SK-MEL-5 (cell line): ENCODE results near the gene HRCT1. TPM values are rescaled to one million over a fixed set of nuclear protein-coding genes. Genes with fewer than 3 reads are reported as not detected.
"Not testable (repeated sequence)": the region's sequence is repeated elsewhere in the genome, so short reads cannot be mapped to it uniquely, and the experiment has no call there.

ENCODE experiments used
- DNase-seq: peaks from one replicate; pipeline ENCODE4 v3.0.0-alpha.2; 2016; ENCODE audit warnings: low read depth, low spot score
- in situ Hi-C: cut with HindIII; loops from 2 replicates; pipeline ENCODE4 v1.10.0; 2016; ENCODE audit warnings: low sequenced_read_pairs, high pct_unique_total_duplicates, low pct_unique_long_range_greater_than_20kb
- total RNA-seq: library from RNA; depleted of rRNA; stranded (reverse); fragments of >200 nt; shearing (Covaris generic); gene quantifications from 2 replicates; pipeline ENCODE4 v1.2.3, GENCODE V29; 2014

Gene HRCT1
- total RNA-seq, 1 experiment from 2014 or later = not detected

DNA sequence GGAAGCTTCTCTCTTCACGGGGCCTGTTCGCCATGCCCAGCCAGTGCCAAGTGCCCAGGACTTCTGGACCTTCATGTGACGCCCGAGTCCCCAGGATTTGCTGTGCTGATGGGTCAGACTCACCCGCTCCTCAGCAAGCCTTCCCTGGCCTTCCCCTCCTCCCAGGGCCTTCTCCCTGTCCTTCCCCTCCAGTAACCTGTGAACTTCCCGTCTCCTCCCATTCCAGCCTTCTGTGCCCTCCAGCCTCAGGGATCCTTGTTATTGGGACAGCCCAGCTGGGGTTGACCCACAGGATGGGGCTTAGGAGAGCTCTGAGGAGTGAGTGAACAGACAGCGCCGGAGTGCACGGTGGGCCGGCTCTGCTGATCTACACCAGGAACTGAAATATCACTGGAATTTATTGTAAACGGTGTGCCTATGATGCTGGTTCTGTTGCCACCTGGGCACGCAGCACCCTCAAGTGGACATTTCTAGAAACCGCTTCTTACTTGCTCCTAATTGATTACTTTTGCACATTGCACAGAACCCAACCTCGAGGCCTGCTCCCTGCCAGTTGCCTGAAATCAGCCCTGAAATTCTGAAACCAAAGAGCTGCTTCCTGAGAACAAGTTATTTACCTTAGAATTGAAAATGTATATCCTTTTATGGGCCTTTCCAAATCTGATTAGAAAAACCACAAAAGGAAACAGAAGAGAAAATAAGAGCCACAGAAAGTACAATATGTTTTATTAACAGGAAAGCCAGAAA, 4.8 kb downstream of the HRCT1 start:
- in situ Hi-C loops = no loop called here
- DNase-seq = peak; percentile 57

DNA sequence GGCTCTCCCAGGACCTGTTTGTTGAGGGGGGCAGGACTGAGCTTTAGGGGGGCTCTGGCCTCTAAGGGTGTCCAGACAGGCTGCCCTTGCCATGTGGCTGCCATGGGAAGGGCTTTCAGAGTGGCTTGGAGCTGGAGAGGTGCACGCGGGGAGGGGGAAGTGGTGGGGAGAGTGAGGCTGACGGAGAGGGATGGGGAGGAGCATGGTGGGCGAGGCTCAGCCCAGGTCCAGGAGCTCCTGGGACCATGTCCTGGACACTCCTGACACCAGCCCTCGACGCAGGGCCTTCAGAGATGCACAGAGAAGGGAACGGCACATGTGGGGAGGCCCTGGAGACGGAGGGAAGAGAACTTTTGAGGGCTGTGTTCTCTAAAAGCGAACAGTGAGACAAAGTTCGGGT, 5.7 kb downstream of the HRCT1 start:
- in situ Hi-C loops = no loop called here
- no peak for DNase-seq

DNA sequence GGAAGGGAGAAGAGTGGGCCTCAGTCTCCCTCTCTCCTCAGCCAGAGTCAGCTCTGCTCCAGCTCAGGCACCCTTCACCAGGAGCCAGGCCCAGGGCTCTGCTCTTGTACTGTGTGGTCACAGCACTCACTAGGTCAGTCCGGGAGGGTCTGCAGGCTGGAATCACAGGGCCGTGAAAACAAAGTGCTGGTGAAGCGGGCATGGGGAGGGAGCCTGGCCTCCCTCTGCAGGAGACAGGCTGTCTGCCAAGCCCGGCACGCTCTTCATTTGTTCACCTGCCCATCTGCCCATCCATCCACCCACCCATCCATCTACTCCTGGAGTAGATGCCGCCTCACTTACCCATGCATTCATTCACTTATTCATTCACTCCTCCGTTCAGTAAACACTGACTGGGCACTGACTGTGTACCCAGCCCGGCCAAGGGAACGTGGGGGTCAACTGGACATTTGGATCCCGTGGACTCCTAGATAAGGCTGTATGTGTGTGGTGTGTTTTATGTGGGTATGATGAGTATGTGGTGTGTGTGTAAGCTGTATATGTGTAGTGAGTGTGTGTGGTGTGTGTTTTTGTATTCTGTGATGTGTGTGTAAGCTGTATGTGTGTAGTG, 6.9 kb downstream of the HRCT1 start:
- in situ Hi-C loops = no loop called here
- DNase-seq = no peak

DNA sequence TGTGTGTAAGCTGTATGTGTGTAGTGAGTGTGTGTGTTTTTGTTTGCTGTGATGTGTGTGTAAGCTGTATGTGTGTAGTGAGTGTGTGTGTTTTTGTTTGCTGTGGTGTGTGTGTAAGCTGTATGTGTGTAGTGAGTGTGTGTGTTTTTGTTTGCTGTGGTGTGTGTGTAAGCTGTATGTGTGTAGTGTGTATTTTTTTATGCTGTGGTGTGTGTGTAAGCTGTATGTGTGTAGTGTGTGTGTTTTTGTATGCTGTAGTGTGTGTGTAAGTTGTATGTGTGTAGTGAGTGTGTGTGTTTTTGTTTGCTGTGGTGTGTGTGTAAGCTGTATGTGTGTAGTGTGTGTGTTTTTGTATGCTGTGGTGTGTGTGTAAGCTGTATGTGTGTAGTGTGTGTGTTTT, 7.4 kb downstream of the HRCT1 start:
- DNase-seq, in situ Hi-C loops: not testable (repeated sequence)

DNA sequence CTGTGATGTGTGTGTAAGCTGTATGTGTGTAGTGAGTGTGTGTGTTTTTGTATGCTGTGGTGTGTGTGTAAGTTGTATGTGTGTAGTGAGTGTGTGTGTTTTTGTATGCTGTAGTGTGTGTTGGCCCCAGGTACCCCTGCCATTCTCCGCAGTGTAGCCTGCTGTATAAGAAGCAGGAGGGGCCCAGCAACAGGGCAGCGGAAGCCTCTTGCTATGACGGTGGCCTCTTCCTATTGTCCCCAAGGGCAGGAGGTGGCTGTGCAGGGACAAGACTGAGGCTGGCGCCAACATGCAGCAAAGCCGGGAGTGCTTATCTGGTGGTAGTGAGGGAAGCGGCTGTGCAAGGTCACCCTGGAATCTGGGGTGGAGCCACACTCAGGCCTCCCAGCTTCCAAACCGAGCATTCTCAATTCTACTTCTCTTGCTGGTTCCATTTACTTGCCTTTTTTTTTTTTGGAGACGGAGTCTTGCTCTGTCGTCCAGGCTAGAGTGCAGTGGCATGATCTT, 8.4 kb downstream of the HRCT1 start:
- in situ Hi-C loops = no loop called here
- DNase-seq = peak; percentile 2

DNA sequence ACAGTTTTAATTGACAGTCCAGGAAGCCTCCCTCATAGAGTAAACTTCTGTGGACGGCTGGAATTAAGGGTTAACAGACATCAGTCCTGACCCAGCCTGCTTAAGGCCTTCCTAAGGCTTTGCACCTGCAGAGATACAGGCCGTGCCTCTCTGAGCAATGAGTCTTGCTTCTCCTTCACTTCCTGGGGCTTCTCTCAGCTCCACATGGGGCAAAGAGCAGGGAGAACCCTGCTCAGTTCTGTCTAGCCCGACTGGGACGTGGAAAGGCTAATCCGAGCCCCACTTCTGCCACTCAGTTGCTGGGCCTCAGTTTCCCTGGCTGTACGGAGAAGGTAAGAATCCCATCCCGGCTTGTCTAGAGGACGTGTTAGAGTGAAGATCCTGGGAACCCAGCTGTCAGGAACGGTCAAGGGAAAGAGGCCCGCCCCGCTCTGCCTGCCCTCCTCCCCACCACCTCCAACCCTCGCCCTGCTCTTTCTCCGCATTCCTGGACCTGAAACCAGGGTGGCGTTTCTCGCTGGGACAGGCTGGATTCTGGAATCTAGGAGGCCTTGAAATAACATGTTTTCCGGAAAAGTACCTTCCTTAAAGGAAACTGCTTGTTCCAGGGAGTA, 9.8 kb downstream of the HRCT1 start:
- in situ Hi-C loops = no loop called here
- peak; percentile 19 for DNase-seq

DNA sequence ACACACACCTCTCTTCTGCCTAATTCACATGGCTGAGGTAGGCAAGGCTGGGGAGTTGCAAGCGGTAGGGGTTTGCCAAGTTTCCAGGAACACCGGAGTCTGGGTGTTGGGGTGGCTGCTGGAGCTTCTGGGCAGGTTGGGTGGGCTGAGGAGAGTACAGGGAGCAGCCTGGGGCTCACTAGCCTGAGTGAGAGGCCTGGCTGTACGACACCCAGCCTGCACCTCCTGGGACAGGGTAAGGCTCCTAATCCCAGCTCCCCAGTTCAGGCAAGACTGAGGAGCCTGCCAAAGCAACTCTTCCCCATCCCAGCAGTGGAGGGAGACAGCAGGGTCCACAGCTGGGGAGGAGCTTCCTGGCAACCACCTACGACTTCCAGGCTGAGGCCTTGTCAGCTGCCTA, 11.3 kb downstream of the HRCT1 start:
- DNase-seq = no peak
- in situ Hi-C loops = no loop called here

DNA sequence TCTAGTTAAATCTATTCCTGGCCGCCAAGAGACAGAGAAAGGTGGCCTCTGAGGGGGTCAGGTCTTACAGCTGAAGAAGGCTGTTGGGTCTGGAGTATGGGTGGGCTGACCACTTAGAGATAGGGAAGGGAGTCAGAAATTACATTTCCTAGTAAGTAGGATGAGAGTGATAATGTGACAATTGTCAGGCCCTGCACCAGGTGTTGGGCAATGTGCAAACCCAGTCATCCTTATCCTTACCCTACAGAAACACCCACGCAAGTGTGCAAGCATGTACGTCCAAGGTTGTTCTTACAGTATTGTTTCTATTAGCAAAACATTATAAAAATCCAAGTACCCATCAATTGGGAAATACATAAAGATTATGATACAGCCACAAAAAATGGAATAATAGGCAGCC, 12.8 kb downstream of the HRCT1 start:
- DNase-seq = no peak
- in situ Hi-C loops = no loop called here

DNA sequence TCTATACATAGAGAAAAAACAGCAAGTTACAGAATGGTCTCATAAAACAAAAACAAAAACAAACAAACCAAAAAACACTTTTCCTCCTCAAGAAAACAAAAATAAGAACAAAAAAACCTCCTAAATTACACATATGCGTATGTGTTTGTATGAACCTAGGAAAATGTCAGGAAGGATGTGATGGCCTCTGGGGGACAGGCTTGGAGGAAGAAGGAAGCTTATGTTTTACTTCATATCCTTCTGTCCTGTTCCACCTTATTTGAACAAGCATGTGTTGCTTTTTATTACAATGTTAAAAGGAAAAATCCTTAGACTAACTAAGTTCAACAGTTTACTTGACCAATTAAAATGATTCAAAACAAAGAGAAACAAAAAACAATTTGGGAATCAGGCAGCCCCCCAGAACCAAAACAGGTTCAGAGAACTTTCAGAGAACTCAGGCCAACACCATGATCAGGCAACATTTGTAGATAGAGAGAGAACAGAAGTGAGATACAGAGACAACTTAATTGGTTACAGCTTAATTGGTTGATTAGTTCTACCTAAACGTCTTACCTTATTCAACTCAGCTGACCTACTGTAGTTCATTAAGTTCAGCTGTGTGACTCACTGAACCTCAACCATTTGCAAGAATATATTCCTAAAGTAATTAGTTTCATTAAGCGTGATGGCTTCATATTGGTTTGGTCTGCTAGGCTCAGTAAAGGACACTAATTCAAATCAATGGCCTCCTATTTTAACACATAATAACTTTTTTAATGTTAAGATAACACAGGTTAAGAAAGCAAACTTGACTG, 13.4 kb downstream of the HRCT1 start:
- no peak for DNase-seq
- in situ Hi-C loops = no loop called here

DNA sequence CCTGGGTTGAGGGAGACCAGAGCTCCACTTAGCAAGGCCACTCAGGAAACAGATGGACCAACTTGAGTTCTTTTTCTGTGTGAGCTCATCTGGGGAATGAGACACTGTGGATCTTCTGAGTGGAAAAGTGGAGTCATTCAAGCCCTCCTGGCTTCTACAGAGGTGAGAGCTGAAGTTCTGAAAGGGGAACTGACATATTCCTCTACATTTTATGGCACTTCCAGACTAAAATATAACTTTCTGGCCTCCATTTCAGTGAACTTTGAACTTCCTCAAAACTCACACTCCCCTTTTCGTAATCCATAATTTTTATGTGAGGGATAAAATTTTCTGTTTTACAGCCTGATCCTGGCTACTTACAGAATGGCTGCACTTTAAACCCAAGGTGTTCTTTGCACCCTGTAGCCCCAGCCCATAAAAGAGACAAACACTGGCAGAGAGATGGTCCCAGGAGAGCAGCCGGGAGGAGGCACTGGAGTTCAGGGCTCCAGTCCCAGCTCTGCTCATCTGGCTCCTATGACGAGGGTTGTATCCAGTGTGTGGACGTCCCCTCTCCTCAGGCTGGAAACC, 14.1 kb downstream of the HRCT1 start:
- DNase-seq = no peak
- in situ Hi-C loops = no loop called here

DNA sequence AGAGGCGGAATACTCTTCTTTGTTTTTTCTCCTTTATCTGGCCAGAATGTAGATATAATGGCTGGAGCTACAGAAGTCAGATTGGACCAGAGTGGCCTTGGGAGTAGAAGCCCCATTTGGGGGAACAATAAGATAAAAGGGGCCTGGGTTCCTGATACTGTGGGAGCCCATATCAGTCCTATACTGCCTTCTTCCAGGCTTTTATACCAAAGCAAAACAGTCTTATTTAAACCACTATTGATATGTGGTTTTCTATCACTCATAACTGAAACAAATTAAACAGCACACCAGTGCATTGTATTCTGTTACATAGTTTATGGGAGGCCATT, 17.6 kb downstream of the HRCT1 start:
- in situ Hi-C loops = no loop called here
- no peak for DNase-seq

DNA sequence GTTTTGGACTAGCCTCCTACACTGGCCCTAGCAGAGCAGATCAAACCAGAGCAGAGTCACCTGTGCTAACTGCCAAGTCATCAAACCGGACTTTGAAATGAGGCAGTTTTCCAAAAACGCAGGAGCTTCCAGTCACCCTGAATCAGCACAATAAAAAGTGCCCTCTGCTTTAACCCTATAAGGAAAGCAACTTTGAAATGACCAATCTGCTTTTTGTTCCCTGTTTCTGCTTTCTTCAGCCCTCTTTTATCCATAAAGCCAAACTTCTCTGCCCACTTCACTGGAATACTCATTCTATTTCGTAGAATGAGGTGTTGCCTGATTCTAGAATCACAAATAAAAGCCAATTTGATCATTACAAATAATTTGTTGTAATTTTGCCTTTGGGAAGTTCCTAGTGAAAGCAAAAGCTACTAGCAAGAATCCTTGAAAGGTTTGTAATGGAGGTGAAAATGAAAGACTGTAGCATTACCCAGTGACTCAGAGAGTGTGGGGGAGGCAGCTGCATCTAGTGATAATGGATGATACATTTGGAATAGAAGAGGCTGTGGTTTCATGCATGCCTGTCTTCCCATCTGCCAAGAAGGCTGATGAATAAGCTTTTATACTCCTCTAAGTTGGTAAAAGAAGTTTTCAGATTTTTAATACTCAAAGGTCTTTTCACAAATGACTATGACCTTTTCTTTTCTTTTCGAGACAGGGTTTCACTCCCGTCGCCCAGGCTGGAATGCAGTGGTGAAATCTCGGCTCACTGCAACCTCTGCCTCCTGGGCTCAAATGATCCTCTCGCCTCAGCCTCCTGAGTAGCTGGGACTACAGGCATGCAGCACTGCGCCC, 18.1 kb downstream of the HRCT1 start:
- in situ Hi-C loops = no loop called here
- peak; percentile 92 for DNase-seq

DNA sequence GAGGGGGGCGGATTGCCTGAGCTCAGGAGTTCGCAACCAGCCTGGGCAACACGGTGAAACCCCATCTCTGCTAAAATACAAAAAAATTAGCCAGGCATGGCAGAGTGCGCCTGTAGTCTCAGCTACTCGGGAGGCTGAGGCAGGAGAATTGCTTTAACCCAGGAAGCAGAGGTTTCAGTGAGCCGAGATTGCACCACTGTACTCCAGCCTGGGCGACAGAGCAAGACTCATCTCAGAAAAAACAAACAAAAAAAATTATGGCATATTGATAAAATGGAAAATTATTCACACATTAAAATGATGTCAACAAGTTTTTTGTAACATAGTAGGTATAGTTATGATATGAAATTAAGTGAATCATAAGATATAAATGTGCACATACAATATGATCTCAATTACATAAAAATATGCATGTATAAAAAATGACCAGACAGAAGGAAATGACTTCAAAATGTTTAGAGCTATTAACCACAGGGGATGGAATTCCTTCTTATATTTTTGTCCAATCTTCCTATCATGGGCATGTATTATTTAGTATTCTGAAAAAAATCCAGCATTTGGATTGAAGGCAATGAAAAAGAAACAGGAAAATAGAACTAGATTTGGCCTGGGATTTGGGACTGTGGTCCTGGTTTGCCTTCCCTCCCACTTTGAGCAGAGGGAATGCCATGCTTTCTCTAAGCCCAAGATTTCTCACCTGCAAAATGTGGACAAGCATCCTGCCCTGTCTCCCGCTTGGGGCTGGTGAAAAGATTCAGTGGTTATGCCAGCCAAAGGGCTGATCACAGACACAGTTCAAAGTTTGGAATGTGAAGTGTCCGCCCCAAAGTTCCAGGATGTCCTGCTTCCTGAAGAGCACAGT, 22.8 kb downstream of the HRCT1 start:
- DNase-seq = no peak
- in situ Hi-C loops = no loop called here

DNA sequence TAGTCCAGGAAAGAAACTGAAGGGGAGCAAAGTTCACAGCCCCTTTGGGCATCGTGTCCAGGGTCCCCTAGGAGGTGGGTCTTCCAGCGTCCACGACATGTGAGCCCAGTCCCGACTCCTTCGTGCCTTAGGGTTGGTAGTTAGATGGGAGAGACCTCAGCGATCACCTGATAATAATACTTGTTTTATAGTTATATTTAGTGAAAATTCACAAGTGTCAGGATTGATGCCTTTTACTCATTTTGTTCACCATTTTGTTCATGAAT, 23.4 kb downstream of the HRCT1 start:
- no peak for DNase-seq
- in situ Hi-C loops = no loop called here

DNA sequence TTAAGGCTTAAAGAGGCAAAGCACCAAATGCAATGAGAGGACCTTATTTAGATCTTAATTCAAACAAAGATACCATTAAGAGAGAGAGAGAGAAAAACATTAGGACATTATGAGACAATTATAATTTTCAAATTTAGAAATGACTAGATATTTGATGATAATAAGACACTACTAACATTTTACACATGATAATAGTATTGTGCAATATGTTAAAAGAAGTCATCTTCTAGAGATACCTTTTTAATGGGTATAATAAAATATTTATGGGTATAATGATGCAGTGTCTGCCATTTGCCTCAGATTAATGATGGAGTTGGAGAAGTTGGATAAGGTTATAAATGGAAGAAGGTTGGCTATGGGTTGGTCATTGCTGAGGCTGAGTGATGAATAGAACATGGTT, 24.5 kb downstream of the HRCT1 start:
- no peak for DNase-seq
- in situ Hi-C loops = no loop called here

DNA sequence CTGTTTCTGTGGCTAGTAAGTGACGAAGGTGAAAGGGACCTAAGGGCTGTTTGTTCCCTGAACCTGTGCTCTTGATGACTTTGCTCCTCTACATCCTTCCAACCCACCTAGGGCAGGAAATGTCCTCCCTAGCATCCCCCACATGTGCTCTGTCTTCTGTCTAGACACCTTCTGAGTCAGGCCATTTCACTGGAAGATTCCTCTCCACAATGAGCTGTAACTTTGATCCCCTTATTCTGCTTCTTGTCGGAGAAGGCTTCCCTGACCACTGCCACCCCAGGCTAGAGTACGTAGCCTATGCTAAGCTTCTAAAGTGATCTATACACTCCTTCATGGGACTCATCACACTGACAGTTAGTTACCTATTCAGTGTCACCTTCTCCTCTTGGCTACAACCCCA, 25.0 kb downstream of the HRCT1 start:
- in situ Hi-C loops = no loop called here
- DNase-seq = no peak

DNA sequence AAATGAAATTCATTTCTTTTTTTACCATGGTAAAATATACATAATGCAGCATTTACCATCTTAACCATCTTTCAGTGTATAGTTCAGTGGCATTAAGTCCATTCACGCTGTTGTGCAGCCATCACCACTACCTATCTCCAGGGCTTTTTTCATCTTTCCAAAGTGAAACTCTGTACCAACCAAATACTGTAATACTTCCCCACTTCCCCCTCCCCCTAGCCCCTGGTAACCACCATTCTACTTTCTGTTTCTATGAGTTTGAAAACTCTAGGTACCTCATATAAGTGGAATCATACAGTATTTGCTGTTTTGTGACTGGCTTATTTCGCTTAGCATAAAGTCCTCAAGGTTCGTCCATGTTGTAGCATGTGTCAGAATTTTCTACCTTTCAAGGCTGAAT, 26.7 kb downstream of the HRCT1 start:
- no peak for DNase-seq
- in situ Hi-C loops = no loop called here
